Neural cell (in vitro differentiated cells): ENCODE data around the gene ELMO1. TPM values are rescaled to one million over a fixed set of nuclear protein-coding genes. Genes with fewer than 3 reads are reported as not detected.

Experiments
- H2AFZ ChIP-seq: fragments of 200-600, 300-800 bp; sonication (generic), shearing (Covaris generic); 2 replicates; pipeline ENCODE4 v1.6.0; 2014; ENCODE audit warnings: low read depth, mild to moderate bottlenecking, antibody characterized with exemption, low read length, moderate library complexity
- H3F3A ChIP-seq: fragments of 200-600 bp; shearing (Covaris generic); 2 replicates; pipeline ENCODE4 v1.6.1; 2016; ENCODE audit warnings: mild to moderate bottlenecking, moderate library complexity, mixed read lengths, antibody characterized with exemption, low read length; ENCODE audit not compliant: insufficient read depth, poor library complexity, severe bottlenecking
- H3K27ac ChIP-seq: fragments of 200-600, 300-800 bp; sonication (generic), shearing (Covaris generic); 2 replicates; pipeline ENCODE4 v1.5.1; 2014; ENCODE audit warnings: mild to moderate bottlenecking, low read length, moderate library complexity
- H3K27me3 ChIP-seq: fragments of 300-800, 200-600 bp; sonication (generic), shearing (Covaris generic); 2 replicates; pipeline ENCODE4 v1.6.0; 2014; ENCODE audit warnings: mild to moderate bottlenecking, low read depth, low read length, moderate library complexity; ENCODE audit not compliant: insufficient read depth
- H3K36me3 ChIP-seq: fragments of 300-800, 200-600 bp; sonication (generic), shearing (Covaris generic); 2 replicates; pipeline ENCODE4 v1.5.1; 2014; ENCODE audit warnings: mild to moderate bottlenecking, antibody characterized with exemption, low read length, moderate library complexity; ENCODE audit not compliant: insufficient read depth
- H3K4me2 ChIP-seq: fragments of 300-800, 200-600 bp; sonication (generic), shearing (Covaris generic); 2 replicates; pipeline ENCODE4 v1.6.0; 2014; ENCODE audit warnings: mild to moderate bottlenecking, low read length
- H3K4me3 ChIP-seq: fragments of 300-800, 200-600 bp; sonication (generic), shearing (Covaris generic); 2 replicates; pipeline ENCODE4 v1.5.1; 2014; ENCODE audit warnings: mild to moderate bottlenecking, low read length, moderate library complexity
- H3K79me2 ChIP-seq: fragments of 200-600 bp; shearing (Covaris generic); replicated peaks from 2 replicates; pipeline ENCODE4 v1.6.0; 2014; ENCODE audit warnings: mild to moderate bottlenecking, low read length, moderate library complexity; ENCODE audit not compliant: insufficient read depth
- H3K9ac ChIP-seq: fragments of 300-800, 200-600 bp; sonication (generic), shearing (Covaris generic); 2 replicates; pipeline ENCODE4 v1.6.1; 2016; ENCODE audit warnings: mild to moderate bottlenecking, low read length, mixed read lengths
- H3K9me2 ChIP-seq: fragments of 200-600 bp; shearing (Covaris generic); 2 replicates; pipeline ENCODE4 v1.6.1; 2016; ENCODE audit warnings: mild to moderate bottlenecking, low read length, mixed read lengths; ENCODE audit not compliant: insufficient read depth
- H3K9me3 ChIP-seq: fragments of 200-600, 300-800 bp; sonication (generic), shearing (Covaris generic); 2 replicates; pipeline ENCODE4 v1.6.1; 2016; ENCODE audit warnings: mild to moderate bottlenecking, mixed run types, low read length, moderate library complexity, mixed read lengths
- H4K20me1 ChIP-seq: fragments of 200-600 bp; shearing (Covaris generic); 2 replicates; pipeline ENCODE4 v1.6.1; 2016; ENCODE audit warnings: mild to moderate bottlenecking, mixed run types; ENCODE audit not compliant: insufficient read depth
- EP300 ChIP-seq: fragments of 450-650 bp; conservative IDR thresholded peaks from 2 replicates; pipeline ENCODE4 v1.6.1; 2014; ENCODE audit warnings: antibody characterized with exemption, mild to moderate bottlenecking, moderate library complexity; ENCODE audit not compliant: poor library complexity, severe bottlenecking
- EZH2 ChIP-seq: fragments of 200-600, 300-800 bp; shearing (Covaris generic), sonication (generic); IDR thresholded peaks from 2 replicates; pipeline ENCODE4 v1.6.1; 2014; ENCODE audit warnings: antibody characterized with exemption, low read length, borderline replicate concordance, mild to moderate bottlenecking; ENCODE audit not compliant: insufficient read depth, poor library complexity, severe bottlenecking
- MXI1 ChIP-seq: fragments of 450-650 bp; conservative IDR thresholded peaks from 2 replicates; pipeline ENCODE4 v1.6.1; 2014; ENCODE audit warnings: antibody characterized with exemption, mild to moderate bottlenecking; ENCODE audit not compliant: poor library complexity, severe bottlenecking
- POLR2AphosphoS5 ChIP-seq: IDR thresholded peaks from 2 replicates; pipeline ENCODE4 v1.6.1; 2012
- RAD21 ChIP-seq: fragments of 450-650 bp; conservative IDR thresholded peaks from 2 replicates; pipeline ENCODE4 v1.6.1; 2014; ENCODE audit warnings: antibody characterized with exemption, mild to moderate bottlenecking, moderate library complexity
- REST ChIP-seq: IDR thresholded peaks from 2 replicates; pipeline ENCODE4 v1.6.1; 2012; ENCODE audit warnings: borderline replicate concordance
- SMC3 ChIP-seq: fragments of 450-650 bp; conservative IDR thresholded peaks from 2 replicates; pipeline ENCODE4 v1.6.1; 2014; ENCODE audit warnings: antibody characterized with exemption, mild to moderate bottlenecking, moderate library complexity; ENCODE audit not compliant: poor library complexity
- TAF1 ChIP-seq: IDR thresholded peaks from 2 replicates; pipeline ENCODE4 v1.6.1; 2012; ENCODE audit warnings: low read depth
- polyA plus RNA-seq: library from polyadenylated mRNA; depleted of rRNA; stranded (reverse); fragments of >200 nt; gene quantifications from 2 replicates; pipeline ENCODE4 v1.2.3, GENCODE V29; 2014
- TF ChIP-seq, protein P1 (sequence below): fragments of 450-650 bp; IDR thresholded peaks from 2 replicates; pipeline ENCODE4 v1.5.1; 2014; ENCODE audit warnings: antibody characterized with exemption, mild to moderate bottlenecking, moderate library complexity; ENCODE audit not compliant: poor library complexity, severe bottlenecking

ELMO1 gene
- polyA plus RNA-seq, 1 donor from 2014 or later = 12.2 TPM

- Histone ChIP-seq H3K79me2 (no peaks in the 10 kb centered on the region), H3K27me3 (no peaks in the 10 kb centered on the region), H3K9me2 (no peaks in the 10 kb centered on the region), H4K20me1 (no peaks in the 10 kb centered on the region), H3F3A (no peaks in the 10 kb centered on the region), H3K4me3 (no peak overlapping the region), H3K27ac (no peak overlapping the region), H3K4me2 (no peak overlapping the region), H2AFZ (no peak overlapping the region), H3K9me3 (no peaks in the 10 kb centered on the region), H3K9ac (no peak overlapping the region), H3K36me3 (no peaks in the 10 kb centered on the region)
- no peak for TF ChIP-seq MXI1
- TF ChIP-seq EZH2 = no peak
- no peak for TF ChIP-seq RAD21
- no peak for TF ChIP-seq EP300
- TF ChIP-seq TAF1 = no peak
- no peak for TF ChIP-seq SMC3
These were observed 183.7 kb downstream of the ELMO1 start for GRCh38 chr7:37265006-37265405.

GRCh38 chr7:37262181-37262580 is 186.5 kb downstream of the ELMO1 start:
- Histone ChIP-seq H3K36me3 (no peaks in the 10 kb centered on the region), H3F3A (no peaks in the 10 kb centered on the region), H3K9me3 (no peaks in the 10 kb centered on the region), H4K20me1 (no peaks in the 10 kb centered on the region), H3K9ac (no peak overlapping the region), H3K9me2 (no peaks in the 10 kb centered on the region), H3K79me2 (no peaks in the 10 kb centered on the region), H3K4me2 (no peak overlapping the region), H3K27ac (no peak overlapping the region), H2AFZ (no peak overlapping the region), H3K4me3 (no peak overlapping the region), H3K27me3 (no peaks in the 10 kb centered on the region)
- TF ChIP-seq MXI1 = no peak
- TF ChIP-seq, protein P1, sequence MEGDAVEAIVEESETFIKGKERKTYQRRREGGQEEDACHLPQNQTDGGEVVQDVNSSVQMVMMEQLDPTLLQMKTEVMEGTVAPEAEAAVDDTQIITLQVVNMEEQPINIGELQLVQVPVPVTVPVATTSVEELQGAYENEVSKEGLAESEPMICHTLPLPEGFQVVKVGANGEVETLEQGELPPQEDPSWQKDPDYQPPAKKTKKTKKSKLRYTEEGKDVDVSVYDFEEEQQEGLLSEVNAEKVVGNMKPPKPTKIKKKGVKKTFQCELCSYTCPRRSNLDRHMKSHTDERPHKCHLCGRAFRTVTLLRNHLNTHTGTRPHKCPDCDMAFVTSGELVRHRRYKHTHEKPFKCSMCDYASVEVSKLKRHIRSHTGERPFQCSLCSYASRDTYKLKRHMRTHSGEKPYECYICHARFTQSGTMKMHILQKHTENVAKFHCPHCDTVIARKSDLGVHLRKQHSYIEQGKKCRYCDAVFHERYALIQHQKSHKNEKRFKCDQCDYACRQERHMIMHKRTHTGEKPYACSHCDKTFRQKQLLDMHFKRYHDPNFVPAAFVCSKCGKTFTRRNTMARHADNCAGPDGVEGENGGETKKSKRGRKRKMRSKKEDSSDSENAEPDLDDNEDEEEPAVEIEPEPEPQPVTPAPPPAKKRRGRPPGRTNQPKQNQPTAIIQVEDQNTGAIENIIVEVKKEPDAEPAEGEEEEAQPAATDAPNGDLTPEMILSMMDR = no peak
- no peak for TF ChIP-seq REST

- Histone ChIP-seq H3K9ac (no peak overlapping the region), H2AFZ (no peak overlapping the region), H3K36me3 (no peaks in the 10 kb centered on the region), H3K9me3 (no peaks in the 10 kb centered on the region), H3F3A (no peaks in the 10 kb centered on the region), H3K27me3 (no peaks in the 10 kb centered on the region), H3K79me2 (no peaks in the 10 kb centered on the region), H4K20me1 (no peaks in the 10 kb centered on the region), H3K4me3 (no peak overlapping the region), H3K4me2 (no peak overlapping the region), H3K27ac (no peak overlapping the region), H3K9me2 (no peaks in the 10 kb centered on the region)
- no peak for TF ChIP-seq EP300
- TF ChIP-seq SMC3 = no peak
- TF ChIP-seq MXI1 = no peak
- TF ChIP-seq, protein P1 = no peak
- no peak for TF ChIP-seq REST
- no peak for TF ChIP-seq TAF1
- no peak for TF ChIP-seq POLR2AphosphoS5
- no peak for TF ChIP-seq RAD21
- no peak for TF ChIP-seq EZH2
These were observed 189.3 kb downstream of the ELMO1 start for GRCh38 chr7:37259319-37259821.
